GM23338 (cell line): ENCODE measurements around the gene RAB9B. TPM values are rescaled to one million over a fixed set of nuclear protein-coding genes. Genes with fewer than 3 reads are reported as not detected.

Experiments
- ATAC-seq: fragments of 200-7000 bp; cut with Tn5 transposase; 3 replicates; pipeline ENCODE4 v1.9.1; 2020
- DNase-seq: peaks from one replicate; pipeline ENCODE4 v3.0.0-alpha.2; 2015; ENCODE audit warnings: low spot score
- H2AFZ ChIP-seq: fragments of 200-600 bp; sonication (generic); 2 replicates; pipeline ENCODE4 v1.8.0; 2016; ENCODE audit warnings: antibody characterized with exemption, mild to moderate bottlenecking, moderate library complexity
- H3F3A ChIP-seq: fragments of 200-600 bp; sonication (generic); replicated peaks from 2 replicates; pipeline ENCODE4 v1.8.0; 2017; ENCODE audit warnings: antibody characterized with exemption, mixed run types, low read depth
- H3K27ac ChIP-seq: fragments of 200-600 bp; sonication (generic); 2 replicates; pipeline ENCODE4 v1.6.1; 2016; ENCODE audit warnings: low read depth
- H3K27me3 ChIP-seq: fragments of 200-600 bp; sonication (generic); 2 replicates; pipeline ENCODE4 v1.8.0; 2016; ENCODE audit warnings: mild to moderate bottlenecking, mixed run types, moderate library complexity; ENCODE audit not compliant: insufficient read depth
- H3K36me3 ChIP-seq: fragments of 200-600 bp; sonication (generic); 2 replicates; pipeline ENCODE4 v1.8.0; 2016; ENCODE audit warnings: mild to moderate bottlenecking; ENCODE audit not compliant: insufficient read depth
- H3K4me1 ChIP-seq: fragments of 200-600 bp; sonication (generic); 2 replicates; pipeline ENCODE4 v1.8.0; 2016; ENCODE audit warnings: mild to moderate bottlenecking, moderate library complexity; ENCODE audit not compliant: insufficient read depth
- H3K4me2 ChIP-seq: fragments of 200-600 bp; sonication (generic); 2 replicates; pipeline ENCODE4 v1.7.1; 2017; ENCODE audit warnings: mixed run types
- H3K4me3 ChIP-seq: fragments of 200-600 bp; sonication (generic); 2 replicates; pipeline ENCODE4 v1.6.1; 2016; ENCODE audit warnings: mixed run types
- H3K79me2 ChIP-seq: fragments of 200-600 bp; sonication (generic); replicated peaks from 2 replicates; pipeline ENCODE4 v1.8.0; 2017; ENCODE audit warnings: mild to moderate bottlenecking; ENCODE audit not compliant: insufficient read depth
- H3K9me2 ChIP-seq: fragments of 200-600 bp; sonication (generic); 2 replicates; pipeline ENCODE4 v1.8.0; 2017; ENCODE audit not compliant: insufficient read depth
- H4K20me1 ChIP-seq: fragments of 200-600 bp; sonication (generic); replicated peaks from 2 replicates; pipeline ENCODE4 v1.8.0; 2017; ENCODE audit warnings: mild to moderate bottlenecking; ENCODE audit not compliant: insufficient read depth
- H3K27ac Mint-ChIP-seq: 2 replicates; pipeline ENCODE4 v1.8.0; 2020; ENCODE audit warnings: inconsistent platforms, mild to moderate bottlenecking, moderate library complexity, mixed read lengths
- H3K27me3 Mint-ChIP-seq: 3 replicates; pipeline ENCODE4 v1.8.0; 2022; ENCODE audit warnings: low read depth, mild to moderate bottlenecking, moderate library complexity, mixed read lengths, inconsistent platforms; ENCODE audit not compliant: insufficient read depth, poor library complexity
- H3K36me3 Mint-ChIP-seq: 3 replicates; pipeline ENCODE4 v1.8.0; 2021; ENCODE audit warnings: low read depth, mild to moderate bottlenecking, inconsistent platforms, moderate library complexity, mixed read lengths
- H3K4me1 Mint-ChIP-seq: 3 replicates; pipeline ENCODE4 v1.8.0; 2020; ENCODE audit warnings: mild to moderate bottlenecking, inconsistent platforms, mixed read lengths
- H3K4me3 Mint-ChIP-seq: 3 replicates; pipeline ENCODE4 v1.8.0; 2021; ENCODE audit warnings: moderate library complexity, mild to moderate bottlenecking, inconsistent platforms, mixed read lengths
- H3K9me3 Mint-ChIP-seq: 3 replicates; pipeline ENCODE4 v1.8.0; 2020; ENCODE audit warnings: moderate library complexity, mild to moderate bottlenecking, inconsistent platforms, mixed read lengths
- EZH2 ChIP-seq: fragments of 200-600 bp; sonication (generic); IDR thresholded peaks from one replicate; pipeline ENCODE4 v1.8.0; 2017; ENCODE audit warnings: antibody characterized with exemption, mild to moderate bottlenecking, low read depth; ENCODE audit not compliant: unreplicated experiment
- EZH2phosphoT487 ChIP-seq: fragments of 200-600 bp; sonication (generic); IDR thresholded peaks from one replicate; pipeline ENCODE4 v1.8.1; 2018; ENCODE audit warnings: antibody characterized with exemption; ENCODE audit not compliant: unreplicated experiment
- JUNB ChIP-seq: IDR thresholded peaks from one replicate; pipeline ENCODE4 v1.6.1; 2016; ENCODE audit warnings: antibody characterized with exemption; ENCODE audit not compliant: unreplicated experiment
- STAT1 ChIP-seq: IDR thresholded peaks from one replicate; pipeline ENCODE4 v1.6.1; 2016; ENCODE audit warnings: antibody characterized with exemption; ENCODE audit not compliant: unreplicated experiment
- ZNF331 ChIP-seq: fragments of 250-450 bp; sonication (Bioruptor Pico); IDR thresholded peaks from 2 replicates; pipeline ENCODE4 v1.5.0; 2020; ENCODE audit warnings: low read depth, mild to moderate bottlenecking, moderate library complexity
- polyA plus RNA-seq: library from polyadenylated mRNA; unstranded; fragments of >200 nt; fragmentation: Nextera tagmentation; extraction: Ambion mirVana; gene quantifications from 2 replicates; pipeline ENCODE4 v1.2.1, GENCODE V29; 2016
- total RNA-seq: library from RNA; depleted of rRNA; stranded (reverse); fragments of >200 nt; shearing (Covaris generic); gene quantifications from 2 replicates; pipeline ENCODE4 v1.2.3, GENCODE V29; 2014
- TF ChIP-seq, protein P1 (sequence below): IDR thresholded peaks from one replicate; pipeline ENCODE4 v1.6.1; 2018; ENCODE audit warnings: antibody characterized with exemption; ENCODE audit not compliant: unreplicated experiment
- TF ChIP-seq, protein P2 (sequence below), 2 experiments: fragments of 200-600 bp in 1 of 2; sonication (generic) in 1 of 2; conservative IDR thresholded peaks; 2 replicates each; pipeline versions ENCODE4 v1.5.1 to v1.6.1; 2016 to 2017; ENCODE audit warnings: antibody characterized with exemption in 2 of 2, low read depth in 2 of 2, mild to moderate bottlenecking in 2 of 2, moderate library complexity in 1 of 2
- TF ChIP-seq, protein P3 (sequence below): IDR thresholded peaks from 2 replicates; pipeline ENCODE4 v1.6.1; 2016; ENCODE audit warnings: antibody characterized with exemption

The RAB9B gene
- total and polyA plus RNA-seq, 2 experiments from 2014 or later = 0.24 to 0.28 TPM

DNA sequence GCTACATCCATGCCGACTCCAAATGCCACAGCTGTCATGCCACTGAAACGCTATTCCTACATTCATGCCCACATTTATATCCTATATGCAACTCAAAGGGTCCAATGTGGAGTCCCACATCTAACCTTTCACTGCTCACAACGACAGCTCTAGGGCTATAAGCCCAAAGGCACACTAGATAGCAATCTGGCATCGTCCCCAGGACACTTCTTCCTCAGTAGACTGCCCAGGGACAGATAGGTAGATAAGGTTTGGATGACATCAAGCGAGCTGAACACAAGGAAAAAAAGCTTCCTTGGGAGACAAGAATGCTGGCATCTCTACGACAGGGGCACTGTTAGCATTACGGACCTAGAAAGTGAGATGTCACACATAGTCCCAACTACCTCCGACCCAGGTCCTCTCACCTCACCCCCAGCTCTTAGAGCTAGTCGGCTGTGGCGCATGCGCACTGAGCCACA, 685 bp downstream of the RAB9B start (continued):
- TF ChIP-seq, protein P1, sequence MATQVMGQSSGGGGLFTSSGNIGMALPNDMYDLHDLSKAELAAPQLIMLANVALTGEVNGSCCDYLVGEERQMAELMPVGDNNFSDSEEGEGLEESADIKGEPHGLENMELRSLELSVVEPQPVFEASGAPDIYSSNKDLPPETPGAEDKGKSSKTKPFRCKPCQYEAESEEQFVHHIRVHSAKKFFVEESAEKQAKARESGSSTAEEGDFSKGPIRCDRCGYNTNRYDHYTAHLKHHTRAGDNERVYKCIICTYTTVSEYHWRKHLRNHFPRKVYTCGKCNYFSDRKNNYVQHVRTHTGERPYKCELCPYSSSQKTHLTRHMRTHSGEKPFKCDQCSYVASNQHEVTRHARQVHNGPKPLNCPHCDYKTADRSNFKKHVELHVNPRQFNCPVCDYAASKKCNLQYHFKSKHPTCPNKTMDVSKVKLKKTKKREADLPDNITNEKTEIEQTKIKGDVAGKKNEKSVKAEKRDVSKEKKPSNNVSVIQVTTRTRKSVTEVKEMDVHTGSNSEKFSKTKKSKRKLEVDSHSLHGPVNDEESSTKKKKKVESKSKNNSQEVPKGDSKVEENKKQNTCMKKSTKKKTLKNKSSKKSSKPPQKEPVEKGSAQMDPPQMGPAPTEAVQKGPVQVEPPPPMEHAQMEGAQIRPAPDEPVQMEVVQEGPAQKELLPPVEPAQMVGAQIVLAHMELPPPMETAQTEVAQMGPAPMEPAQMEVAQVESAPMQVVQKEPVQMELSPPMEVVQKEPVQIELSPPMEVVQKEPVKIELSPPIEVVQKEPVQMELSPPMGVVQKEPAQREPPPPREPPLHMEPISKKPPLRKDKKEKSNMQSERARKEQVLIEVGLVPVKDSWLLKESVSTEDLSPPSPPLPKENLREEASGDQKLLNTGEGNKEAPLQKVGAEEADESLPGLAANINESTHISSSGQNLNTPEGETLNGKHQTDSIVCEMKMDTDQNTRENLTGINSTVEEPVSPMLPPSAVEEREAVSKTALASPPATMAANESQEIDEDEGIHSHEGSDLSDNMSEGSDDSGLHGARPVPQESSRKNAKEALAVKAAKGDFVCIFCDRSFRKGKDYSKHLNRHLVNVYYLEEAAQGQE = no peak
- TF ChIP-seq EZH2phosphoT487 (no peak), ZNF331 (CRISPR knock-in tag) (no peak), JUNB (no peak), EZH2 (no peak)
- TF ChIP-seq, protein P2, sequence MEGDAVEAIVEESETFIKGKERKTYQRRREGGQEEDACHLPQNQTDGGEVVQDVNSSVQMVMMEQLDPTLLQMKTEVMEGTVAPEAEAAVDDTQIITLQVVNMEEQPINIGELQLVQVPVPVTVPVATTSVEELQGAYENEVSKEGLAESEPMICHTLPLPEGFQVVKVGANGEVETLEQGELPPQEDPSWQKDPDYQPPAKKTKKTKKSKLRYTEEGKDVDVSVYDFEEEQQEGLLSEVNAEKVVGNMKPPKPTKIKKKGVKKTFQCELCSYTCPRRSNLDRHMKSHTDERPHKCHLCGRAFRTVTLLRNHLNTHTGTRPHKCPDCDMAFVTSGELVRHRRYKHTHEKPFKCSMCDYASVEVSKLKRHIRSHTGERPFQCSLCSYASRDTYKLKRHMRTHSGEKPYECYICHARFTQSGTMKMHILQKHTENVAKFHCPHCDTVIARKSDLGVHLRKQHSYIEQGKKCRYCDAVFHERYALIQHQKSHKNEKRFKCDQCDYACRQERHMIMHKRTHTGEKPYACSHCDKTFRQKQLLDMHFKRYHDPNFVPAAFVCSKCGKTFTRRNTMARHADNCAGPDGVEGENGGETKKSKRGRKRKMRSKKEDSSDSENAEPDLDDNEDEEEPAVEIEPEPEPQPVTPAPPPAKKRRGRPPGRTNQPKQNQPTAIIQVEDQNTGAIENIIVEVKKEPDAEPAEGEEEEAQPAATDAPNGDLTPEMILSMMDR (conservative IDR thresholded peaks at IDR 0.05; ENCODE audit: low read depth in 2 of 2) = no peak
- TF ChIP-seq, protein P3, sequence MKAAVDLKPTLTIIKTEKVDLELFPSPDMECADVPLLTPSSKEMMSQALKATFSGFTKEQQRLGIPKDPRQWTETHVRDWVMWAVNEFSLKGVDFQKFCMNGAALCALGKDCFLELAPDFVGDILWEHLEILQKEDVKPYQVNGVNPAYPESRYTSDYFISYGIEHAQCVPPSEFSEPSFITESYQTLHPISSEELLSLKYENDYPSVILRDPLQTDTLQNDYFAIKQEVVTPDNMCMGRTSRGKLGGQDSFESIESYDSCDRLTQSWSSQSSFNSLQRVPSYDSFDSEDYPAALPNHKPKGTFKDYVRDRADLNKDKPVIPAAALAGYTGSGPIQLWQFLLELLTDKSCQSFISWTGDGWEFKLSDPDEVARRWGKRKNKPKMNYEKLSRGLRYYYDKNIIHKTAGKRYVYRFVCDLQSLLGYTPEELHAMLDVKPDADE = no peak

DNA sequence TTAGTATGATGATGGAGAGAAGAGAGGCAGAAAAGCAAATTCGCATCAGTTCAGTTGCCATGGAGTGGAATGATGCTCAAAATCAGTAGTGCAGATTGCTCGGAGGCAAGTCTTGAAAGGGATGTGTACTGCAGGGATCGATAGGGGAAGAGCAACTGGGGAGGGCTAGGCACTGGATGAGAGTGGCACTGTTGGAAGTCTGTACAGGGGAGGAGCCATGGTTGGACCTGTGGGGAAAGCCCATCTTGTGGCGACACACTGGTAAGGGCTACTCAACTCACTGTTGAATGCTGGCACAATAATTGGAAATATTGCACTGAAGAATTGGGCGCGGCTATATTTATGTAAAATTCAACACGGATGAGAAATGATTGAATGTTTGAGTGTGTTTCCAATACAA, 1.2 kb downstream of the RAB9B start:
- H3K27me3 Mint-ChIP-seq = peaks cover 13% of the 10 kb centered on the region
- Histone ChIP-seq H3K4me3 (no peak overlapping the region), H3K27me3 (peaks cover 18% of the 10 kb centered on the region; the same call in 1 of the 2 replicates), H2AFZ (no peak overlapping the region), H3K79me2 (no peaks in the 10 kb centered on the region), H3K9me2 (no peaks in the 10 kb centered on the region), H3K27ac (no peak overlapping the region), H3K4me2 (no peak overlapping the region), H3F3A (no peaks in the 10 kb centered on the region), H4K20me1 (no peaks in the 10 kb centered on the region), H3K4me1 (no peaks in the 10 kb centered on the region), H3K36me3 (no peaks in the 10 kb centered on the region)
- peak overlapping the region; percentile 7; the same call in 1 of the 3 replicates for H3K4me3 Mint-ChIP-seq
- H3K4me1 Mint-ChIP-seq = peaks cover 3% of the 10 kb centered on the region
- TF ChIP-seq STAT1 = no peak
- DNase-seq (no peak), ATAC-seq (no peak)
- no peaks in the 10 kb centered on the region for H3K9me3 Mint-ChIP-seq
- peaks cover 3% of the 10 kb centered on the region; the same call in 1 of the 3 replicates for H3K36me3 Mint-ChIP-seq
- H3K27ac Mint-ChIP-seq = no peak overlapping the region
